NK-92 treated with Interleukin-12 subunit alpha and Interleukin-12 subunit beta, amount 100 ng/mL, for 24 hours (cell line): ENCODE results near the gene HCCS.

Source experiments
- DNase-seq: peaks from one replicate; lab custom pipeline; 2025; lab: John Stamatoyannopoulos, UW

Gene HCCS

DNA sequence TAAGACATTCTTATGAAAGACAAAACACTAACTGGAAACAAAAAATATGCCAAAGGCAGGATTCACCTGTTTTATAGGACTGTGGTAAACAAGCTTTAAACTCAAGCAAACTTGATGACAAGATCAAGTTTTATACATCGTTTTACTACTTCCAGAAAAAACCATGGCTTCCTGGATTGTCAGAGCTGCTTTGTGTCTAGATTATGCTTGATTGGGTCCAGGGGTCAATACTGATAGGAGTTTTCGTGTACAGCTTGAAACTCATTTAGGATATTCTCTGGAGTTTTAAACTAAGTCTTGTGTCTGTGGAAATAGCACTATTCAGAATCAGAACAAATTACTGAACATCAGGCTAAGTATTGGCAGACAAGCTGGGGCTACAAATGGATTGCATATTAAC, 13.0 kb downstream of the HCCS start:
- DNase-seq, result no peak

DNA sequence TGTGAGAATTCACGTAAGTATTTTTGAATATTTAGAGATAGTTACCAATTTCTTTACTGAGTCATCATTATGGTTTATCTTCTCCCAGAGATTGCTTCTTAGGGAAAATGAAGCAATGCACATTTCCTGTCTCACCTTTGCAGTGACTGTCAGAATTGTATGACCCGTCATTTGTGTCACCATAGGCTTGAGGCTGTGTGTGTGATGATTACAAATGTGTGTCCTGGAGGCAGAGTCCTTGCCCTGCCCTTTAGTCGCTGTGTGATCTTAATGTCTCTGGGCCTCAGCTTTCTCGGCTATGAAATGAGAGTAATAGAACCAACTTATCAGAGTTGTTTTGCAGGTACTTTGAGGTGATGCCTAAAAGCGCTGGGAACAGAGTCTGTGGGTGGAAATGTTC, 13.9 kb downstream of the HCCS start:
- DNase-seq, result no peak

DNA sequence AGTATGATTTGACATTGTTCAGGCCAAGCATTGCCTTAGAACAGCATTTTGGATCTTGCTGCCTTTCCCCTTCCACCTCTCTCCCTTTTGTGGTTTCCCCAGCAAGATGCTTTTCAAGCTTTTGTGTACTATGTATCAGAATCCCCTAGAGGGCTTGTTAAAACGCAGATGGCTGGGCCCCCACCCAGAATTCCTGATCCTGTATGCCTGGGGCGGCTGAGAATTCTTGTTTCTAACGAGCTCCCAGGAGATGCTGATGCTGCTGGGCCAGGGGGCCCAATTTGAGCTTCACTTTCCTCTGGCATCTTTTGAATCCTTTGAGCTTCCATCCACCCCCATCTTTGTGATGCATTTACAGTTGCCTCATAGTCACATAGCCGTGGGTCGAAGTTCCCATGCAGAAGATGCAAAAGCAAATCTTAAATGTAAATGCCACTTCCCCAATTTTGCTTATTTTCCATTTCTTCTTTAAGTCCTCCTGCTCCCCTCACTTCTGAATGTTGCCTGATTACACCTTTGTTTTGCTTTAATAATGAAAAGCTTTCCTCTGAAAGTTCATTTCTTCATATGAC, 18.5 kb downstream of the HCCS start:
- DNase-seq, result no peak

DNA sequence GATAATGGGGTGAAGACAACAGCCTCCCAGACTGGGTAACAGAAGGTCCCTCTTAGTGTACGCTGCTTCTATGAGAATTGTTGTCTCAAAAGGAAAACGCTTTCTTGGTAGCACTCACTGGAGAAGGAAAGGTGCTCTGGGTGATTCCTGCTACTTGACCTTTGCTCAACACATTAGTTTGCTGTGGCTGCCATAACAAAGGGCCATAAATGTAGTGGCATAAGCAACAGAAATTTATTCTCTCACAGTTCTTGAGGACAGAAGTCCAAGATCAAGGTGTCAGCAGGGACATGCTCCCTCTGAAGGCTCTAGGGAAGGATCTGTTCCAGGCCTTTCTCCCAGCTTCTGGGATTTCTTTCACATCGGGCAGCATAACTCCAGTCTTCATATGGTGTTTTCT, 19.0 kb downstream of the HCCS start:
- no peak for DNase-seq

DNA sequence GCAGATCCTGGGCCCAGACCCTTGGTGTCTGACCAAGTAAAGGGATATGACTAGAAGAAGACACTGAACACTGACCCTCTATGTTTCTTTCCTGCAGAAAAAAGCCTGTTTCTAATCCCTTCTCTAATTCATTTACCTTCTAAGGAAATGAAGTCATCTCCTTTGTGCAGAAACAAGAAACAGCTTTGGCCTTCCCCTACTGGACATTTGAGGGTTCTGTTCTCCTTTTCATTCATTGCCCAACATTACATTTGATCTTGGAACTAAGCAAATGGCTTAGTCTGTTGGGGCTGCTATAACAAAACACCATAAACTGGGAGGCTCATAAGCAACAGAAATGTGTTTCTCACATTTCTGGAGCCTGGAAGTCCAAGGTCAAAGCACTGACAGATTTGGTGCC, 20.0 kb downstream of the HCCS start:
- DNase-seq, result no peak

DNA sequence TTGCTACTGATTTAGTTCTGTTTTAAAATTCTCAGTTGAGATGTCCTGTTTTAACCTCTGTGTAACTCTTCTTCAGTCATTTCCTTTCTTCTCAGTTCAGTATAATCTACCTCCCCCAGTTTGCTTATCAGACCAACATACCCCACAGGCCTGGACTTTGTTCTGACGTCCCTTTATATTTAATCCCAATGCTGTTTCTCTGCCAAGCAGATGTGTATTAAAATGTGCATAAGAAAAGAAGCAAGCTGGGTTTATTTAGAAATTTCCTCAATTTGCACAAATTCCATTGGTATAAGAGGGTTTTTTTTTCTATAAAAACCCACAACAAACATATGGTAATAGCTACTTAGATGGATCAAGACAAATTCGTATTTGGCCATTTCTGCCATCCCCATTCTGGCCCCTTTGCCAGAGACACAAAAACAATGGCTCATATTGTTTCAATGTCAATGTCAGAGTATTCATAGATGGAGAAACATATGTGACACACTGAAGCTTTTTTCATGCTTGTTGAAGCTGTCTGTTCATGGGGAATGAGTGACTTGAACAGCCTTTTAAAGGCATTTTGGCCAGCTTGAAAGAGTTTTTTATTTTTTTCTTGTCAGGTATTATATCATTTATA, 24.5 kb downstream of the HCCS start:
- no peak for DNase-seq

DNA sequence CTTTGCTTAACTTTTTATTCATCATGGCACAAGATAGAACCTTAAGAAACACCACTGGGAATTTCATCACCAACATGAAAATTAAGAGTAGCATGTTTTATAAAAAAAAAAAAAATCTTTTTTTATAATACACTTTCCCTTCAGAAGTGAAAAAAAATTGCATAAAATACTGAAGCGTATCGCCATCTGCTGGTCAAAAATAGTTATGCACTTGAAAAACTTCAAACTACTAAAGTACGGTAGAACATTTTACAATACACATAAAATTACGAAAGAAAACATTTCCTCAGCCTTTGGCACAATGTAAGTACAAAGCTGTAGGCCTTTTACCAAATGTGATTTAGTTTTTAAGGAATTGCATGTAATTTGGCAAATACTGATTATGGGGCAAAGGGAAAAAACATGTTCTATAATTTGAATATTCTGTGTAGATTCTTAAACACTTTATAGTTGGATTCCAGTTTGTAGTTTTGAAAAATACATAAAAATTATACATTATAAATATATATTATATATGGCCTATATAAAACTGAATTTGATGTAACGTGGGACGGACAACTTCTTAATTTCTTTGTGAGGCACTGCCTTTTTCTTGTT, 26.5 kb downstream of the HCCS start:
- DNase-seq, result no peak

DNA sequence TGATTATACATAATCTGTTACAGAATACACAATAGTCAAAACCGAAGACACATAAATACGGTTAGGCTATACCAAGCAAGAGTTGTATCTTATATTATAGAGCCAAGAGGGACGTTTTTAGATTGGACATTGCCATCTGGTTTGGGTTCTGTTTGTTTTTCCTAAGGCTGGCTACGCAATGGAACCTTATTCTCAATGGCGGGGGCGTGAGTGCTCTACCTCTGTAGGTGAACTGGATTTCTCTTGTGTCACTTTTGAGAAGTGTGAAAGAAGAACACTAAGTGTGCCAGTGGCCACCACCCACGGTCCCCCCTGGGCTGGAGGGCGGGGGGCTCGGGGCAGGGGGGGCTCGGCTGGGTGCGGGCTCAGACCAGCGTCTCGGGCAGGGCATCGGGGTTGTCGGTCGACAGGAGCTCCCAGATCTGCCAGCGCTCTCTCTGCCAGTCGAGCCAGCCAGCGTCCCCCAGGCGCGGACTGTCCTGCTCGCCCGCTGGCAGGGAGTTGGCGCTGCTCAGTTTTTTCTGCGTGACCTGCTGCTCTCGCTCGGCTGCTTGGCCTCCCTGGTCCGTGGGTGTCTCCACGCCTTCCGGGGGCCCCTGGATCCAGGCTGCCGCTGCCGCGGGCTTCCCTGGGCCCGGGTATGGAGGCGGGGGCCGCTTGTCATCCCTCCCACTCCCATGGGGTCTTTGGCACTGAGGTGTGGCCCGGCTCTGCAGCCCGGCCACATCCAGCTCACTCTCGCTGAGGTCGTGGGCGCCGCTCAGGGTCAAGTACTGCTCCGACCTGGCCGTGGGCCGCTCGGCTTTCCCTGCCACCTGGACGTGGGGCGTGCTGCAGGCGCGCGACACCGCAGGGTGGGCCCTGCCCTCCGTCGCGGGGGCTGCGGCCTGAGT, 27.6 kb downstream of the HCCS start:
- no peak for DNase-seq

DNA sequence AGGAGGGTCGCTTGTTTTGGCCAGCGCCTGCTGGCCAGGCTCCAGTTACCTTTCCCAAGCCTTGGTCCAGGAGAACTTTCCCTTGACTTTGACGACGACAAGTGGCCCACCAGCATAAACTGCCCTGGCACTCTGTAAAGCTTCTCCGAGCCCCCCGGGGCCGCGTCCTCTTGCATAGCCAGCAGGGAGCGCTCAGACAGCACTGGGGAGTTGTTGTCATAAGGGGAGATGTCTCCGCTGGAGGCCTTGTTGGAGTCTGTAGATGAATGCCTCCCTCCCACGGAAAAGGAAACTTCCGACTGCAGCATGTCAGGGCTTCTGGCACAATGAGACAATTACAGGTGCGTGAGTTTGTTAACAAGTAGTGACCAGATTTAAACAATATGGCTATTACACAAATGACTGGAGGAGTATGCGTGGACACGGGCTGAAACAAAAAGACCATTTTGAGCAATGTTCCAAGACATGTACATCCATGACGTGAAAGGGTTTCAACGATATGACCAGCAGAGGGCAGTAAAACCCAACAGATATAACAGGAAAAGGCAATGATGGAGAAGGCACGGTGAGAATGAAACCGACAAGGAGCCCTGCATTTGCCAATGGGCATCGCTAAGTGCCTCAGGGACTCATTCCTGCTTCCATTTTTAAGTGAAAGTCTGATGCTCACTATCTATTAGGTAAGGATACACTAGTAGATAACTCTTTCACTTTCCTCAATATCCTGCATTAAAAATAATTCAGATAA, 33.0 kb downstream of the HCCS start:
- peak; percentile 1 for DNase-seq

DNA sequence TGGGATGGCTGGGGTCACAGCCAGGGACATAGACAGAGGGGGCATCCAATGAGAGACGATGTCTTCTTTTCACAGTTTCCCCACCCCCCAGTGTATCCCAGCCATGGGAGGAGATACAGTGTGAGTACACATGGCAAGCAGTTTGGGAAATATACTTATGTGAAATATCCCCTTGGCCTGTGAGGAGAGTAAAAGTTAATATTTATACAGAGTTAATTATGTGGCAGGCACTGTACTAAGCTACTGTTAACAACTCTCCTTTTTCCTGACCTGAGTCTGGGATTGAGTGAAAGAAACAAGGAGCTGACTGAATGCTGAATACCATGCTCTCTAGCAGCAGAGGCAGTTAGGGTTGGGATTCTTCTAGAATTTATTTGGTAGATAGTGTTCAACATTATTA, 35.3 kb downstream of the HCCS start:
- no peak for DNase-seq

DNA sequence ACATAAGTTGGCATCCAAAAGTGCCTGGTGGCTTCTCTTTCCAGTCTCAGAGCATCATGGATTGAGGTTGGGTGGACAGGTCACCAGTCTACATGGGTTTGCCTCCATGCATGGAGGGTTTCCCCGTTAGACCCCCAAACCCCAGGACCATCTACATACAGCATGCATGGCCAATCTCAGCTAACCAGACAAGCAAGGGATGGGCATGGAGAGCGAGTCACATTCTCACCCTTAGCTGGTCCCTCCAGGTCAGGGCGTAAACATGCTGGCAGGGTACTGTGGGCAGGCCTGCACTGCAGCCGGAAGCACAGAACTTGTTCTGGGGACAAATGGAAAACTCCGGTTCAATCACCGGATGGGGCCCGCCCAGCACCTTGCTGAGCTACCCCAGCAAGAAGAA, 37.3 kb downstream of the HCCS start:
- DNase-seq, result no peak

DNA sequence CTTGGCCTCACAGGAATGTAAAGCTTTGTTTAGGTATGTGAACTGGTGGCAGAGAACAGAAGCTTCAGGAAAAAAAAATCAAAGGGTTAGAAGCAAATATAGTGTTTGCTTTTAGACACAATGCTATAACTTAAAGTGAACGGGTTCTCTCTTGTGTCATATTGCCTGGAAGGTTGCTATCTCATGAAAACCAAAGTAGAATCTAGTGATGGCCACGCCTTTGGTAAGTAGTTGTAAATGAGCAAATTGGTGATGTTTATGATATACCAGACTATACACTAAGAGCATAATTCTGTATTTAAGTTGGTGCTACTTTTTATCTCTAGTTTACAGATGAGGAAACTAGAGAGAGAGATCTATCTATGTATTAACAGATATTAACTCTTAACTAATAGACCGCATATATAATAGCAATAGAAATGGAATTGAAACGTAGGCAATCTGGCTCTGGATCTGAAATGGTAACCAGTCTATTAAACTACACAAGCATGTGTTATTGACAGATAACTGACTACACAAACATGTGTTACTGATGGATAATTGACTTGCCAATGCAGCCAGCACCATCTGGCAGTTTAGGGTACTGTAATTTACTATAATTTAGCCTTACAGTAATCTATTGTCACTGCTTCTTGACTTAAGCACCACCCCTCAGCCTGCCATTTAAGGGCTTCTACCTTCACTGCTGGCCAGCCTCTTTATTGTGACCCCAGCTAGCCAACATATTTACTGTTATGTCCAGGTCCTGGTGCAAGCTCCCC, 40.8 kb downstream of the HCCS start:
- no peak for DNase-seq

DNA sequence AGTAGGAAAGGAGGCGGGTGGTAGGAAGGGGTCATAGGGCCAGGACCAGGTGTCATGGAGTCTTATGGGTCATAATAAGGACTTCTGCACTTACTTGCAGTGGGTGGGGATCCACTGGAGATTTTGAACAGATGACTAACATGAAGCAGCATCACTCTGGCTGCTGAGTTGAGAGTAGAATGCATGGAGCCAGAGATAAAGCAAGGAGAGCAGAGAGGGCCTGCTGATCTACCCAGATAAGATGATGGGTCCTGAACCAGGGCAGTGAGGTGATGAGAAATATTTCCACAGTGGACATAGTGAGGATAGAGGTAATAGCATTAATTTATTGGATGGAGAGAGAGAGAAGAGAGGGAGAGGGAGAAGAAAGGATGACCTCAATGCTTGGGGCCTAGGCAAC, 48.0 kb downstream of the HCCS start:
- DNase-seq, result no peak

DNA sequence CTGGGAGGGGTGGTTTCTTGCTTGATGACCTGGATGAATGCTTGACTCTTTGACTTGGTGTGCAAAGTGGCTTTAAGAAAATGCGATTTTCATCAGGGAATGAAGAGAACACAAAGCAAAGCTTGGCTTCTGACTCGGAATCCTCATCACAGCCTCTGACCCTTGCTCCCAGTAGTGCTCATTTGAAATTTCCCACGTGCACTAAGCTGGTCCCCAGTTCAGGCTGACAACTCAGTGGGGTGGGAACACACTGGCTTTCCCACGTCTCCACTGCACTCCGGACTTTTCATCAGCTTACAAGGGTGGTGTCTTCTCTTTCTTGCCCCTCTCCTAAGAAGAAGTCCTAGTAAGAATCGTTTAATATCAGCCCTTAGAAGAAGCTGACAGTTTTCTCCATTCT, 53.3 kb downstream of the HCCS start:
- DNase-seq, result no peak

DNA sequence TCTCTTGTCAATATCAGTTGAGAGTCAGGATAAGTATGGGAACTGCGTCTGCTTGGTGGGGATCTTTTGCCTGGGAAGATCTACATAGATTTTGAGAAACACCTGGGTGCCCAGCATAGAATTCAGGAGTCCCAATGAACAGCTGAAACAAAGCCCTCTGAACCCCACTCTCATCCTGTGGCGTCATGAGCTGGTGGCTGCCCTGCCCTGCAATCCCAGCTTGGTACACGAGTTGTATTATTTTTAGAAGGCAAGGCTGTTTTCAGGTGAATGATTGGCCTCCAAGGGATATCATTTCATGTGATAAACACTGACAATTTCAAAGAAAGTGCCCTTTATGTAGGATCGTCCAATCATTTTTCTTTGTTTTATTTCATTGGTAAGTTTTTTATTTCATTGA, 60.8 kb downstream of the HCCS start:
- no peak for DNase-seq

DNA sequence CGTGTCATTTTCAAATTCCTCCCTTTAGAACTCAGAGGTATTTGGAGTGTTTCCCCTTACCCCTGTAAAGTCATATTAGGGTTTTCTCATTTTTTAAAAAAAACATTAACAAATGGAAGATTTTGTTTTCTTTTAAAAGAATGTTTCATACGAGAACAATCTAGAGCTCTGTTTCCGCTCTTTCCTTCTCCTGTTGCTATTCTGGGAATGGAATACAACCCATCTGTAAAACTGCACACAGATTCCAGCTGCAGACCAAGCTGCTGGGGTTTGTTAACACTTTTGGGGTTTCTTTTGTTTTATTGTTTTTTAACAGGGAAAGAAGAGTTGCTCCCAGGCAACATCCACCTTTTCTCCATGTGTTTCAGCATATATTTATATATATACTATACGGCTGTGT, 61.3 kb downstream of the HCCS start:
- DNase-seq, result no peak
